Globus pallidus (tissue), 1 donor: ENCODE data around the gene ITGB7.

Experiments
- DNase-seq: peaks from one replicate; pipeline ENCODE4 v3.0.0-alpha.2; 2015; ENCODE audit warnings: low spot score

ITGB7 gene

GRCh38 chr12:53230108-53230845 lies 23.2 kb upstream of the ITGB7 start:
- DNase-seq = no peak

DNA sequence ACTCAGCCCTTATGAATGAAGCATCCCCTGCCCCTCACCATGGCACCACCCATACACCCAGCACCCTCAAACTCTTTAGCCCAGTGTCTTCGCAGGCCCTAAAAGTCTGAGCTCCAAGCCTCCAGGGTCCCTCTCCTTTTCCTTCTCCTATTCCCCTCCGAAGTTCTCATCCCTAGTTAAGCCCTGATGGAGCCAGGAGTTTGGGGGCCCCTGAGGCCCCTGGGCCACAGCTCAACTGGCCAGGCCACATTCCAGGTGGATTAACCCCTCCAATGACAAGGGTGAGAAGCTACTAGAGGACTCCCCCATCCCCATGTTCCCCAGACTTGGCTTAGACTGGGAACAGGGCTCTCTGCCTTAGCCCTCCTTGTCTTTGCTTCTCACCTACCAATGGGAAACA lies 22.4 kb upstream of the ITGB7 start:
- no peak for DNase-seq

DNA sequence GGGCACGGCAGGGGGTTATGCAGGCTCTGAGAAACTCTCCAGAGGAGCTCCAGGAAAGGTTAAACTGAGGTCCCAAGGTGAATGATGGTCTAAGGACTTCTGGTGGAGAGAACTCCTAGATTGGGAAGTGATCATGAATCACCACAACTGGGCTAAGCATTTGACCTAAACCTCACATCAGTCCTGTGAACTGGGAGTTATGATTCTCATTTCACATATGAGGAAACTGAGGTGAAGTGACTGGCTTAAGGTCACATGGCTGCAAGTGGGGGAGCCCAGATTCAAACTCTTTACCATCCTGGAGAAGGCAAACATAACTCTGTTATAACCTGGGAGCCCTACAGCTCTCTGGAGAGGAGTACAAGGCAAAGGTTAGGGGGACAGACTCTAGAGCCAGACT lies 20.8 kb upstream of the ITGB7 start:
- no peak for DNase-seq

DNA sequence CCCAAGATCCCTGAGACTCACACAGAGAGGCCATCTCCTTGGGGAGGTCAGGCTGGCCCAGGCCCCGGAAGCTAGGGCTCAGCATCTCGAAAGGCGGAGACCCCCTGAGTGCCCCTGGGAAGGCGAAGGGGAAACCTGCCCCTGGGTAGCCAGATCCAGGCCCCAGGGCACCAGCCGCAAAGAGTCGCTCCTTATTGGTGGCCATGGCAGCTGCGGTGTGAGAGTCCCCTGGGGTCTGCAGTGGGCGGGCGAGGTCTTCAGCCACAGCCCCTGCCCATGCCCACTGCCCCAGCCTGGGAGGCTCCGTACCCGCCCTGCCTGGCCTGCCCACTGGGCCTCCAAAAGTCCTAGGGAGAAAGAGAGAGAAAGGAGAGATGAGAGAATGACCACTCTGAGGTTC lies 20.3 kb upstream of the ITGB7 start:
- DNase-seq = no peak

- no peak for DNase-seq
These were observed 19.8 kb upstream of the ITGB7 start for GRCh38 chr12:53226815-53227214.

- no peak for DNase-seq
These were observed 18.8 kb upstream of the ITGB7 start for GRCh38 chr12:53225635-53226424.

GRCh38 chr12:53224897-53225634 lies 18.0 kb upstream of the ITGB7 start:
- no peak for DNase-seq

GRCh38 chr12:53224061-53224896 lies 17.2 kb upstream of the ITGB7 start:
- no peak for DNase-seq

DNA sequence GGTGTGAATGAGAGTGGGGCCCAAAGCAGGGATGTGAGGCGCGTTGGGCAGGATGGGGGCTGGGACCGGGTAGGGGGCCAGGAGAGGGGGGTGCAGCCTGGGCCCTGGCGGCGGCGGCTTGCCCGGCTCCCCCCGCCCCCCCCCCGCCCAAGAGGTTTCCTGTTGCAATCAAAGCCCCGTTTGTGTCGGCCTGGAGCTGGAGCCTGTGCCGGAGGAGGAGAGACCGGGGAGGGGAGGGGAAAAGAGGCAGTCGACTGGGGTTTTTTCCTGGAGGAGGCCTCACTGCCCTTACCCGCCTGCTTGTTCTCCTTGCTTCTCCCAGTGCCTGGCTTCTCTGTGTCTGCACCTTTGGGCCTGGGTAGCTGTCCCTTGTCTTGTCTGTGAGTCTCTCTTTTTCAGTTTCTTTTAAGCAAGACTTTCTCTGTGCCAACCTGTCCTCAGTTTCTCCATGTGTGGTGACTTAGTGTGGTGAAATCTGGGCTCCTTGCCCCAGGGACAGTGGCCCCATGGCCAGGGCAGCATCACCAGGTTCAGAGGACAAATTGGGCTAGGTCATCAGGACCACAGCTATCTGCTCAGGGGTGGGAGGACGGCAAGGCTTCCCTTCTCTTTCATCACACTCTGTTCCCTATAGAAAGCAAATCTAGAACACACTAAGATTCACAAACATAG lies 16.5 kb upstream of the ITGB7 start:
- DNase-seq = peak; percentile 85

DNA sequence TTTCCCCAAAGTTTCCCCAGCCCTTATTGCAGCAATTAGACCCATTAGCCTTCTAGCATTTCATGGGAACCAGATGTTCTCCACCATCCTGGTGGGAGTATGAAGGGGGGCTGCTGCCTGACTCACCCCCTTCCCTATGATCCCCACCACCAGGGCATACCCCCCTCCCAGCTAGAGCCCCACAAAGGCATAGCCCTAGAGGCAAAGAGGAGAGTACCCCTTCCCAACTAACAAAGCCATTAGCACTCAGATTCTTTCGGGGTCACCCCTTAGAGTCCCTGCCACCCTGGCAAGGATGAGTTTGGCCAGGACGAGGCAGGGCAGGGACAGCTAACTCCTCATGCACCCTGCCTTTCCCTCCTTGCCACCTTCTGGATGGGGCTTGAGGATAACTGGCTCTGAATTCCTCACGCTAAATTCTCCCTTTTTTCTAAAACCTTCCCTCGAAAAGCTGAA lies 15.8 kb upstream of the ITGB7 start:
- DNase-seq = no peak

DNA sequence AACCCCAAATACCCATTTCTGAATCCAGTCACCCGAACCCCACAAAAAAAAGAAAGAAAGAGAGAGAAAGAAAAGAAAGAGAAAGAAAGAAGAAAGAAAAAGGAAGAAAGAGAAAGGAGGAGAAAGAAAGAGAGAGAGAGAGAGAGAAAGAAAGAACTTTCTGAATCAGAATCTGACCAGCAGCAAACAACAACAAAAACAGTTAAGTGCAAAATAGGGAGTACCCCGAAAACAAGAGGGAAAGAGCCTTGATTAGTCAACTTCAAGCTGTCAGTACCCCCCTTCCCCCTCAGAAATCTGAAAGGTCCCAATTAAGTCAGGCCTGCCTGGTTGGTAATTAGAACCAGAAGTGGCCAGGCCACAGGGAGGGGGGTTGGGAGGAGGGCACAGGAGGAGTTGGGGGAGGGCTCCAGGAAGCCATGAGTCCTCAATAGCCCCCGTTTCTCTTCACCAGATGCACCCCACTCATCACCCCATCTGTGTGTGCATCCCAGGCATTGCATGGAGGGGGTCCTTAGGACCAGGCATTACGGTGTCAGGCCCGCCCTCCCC lies 15.2 kb upstream of the ITGB7 start:
- DNase-seq = no peak

GRCh38 chr12:53221203-53222080 lies 14.4 kb upstream of the ITGB7 start:
- DNase-seq = peak; percentile 77

DNA sequence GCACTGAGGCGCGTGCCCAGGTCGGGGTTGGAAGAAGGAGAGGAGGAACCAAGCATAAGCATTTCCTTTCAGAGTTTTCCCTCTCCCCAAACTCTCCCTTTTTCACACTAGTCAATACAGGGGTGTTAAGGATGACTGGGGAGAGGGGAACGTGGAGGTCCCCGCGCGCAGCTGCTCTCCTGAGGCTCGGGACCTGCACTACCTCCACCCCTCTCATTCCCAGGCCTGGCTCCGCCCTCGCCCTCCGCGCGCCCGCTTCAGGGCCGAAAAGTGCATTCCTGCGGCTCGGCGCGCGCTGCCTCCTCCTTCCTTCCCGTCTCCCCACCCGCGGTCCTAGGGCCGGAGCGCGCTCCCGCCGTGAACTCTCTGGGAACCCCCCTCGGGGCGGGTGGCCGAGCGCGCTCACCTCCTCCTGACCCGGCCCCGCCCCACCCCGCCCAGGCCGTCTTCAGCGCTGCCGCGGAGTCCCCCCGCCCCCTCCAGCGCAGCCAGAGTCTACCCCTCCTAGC lies 13.7 kb upstream of the ITGB7 start:
- DNase-seq = peak; percentile 78

DNA sequence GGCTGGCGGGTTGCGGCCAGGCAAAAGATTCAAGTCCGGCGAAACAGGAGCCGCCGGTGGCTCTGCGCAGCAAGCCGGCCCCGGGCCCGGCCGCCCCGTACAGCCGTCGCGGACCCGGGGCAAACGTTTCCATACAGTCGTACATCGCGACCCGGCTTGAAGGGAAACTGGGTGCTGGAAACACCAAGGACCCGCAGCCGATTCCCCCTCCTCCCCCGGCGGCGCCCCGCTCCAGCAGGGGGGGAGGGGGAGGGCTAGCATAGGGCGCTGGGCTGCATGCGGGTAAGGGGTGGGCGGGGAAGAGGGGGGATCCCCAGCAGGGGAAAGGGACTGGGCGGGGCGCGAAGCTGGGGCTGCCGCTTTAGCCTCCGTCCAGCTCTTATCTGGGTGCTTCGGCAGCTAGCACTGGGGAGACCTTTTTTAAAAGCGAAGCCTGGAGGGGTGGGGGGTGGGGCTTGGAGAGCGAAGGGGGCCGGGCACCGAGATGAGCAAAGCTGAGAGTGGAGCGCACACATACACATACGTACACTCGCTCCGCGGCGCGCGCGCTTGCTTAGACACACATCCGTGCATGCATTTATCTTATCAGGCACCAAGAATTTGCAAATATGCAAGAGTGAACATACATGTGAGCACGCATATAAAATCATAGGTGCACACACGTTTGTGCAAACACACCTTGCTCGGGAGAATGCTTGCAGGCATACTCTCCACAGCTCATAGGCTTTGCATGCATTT lies 13.1 kb upstream of the ITGB7 start:
- DNase-seq = no peak

DNA sequence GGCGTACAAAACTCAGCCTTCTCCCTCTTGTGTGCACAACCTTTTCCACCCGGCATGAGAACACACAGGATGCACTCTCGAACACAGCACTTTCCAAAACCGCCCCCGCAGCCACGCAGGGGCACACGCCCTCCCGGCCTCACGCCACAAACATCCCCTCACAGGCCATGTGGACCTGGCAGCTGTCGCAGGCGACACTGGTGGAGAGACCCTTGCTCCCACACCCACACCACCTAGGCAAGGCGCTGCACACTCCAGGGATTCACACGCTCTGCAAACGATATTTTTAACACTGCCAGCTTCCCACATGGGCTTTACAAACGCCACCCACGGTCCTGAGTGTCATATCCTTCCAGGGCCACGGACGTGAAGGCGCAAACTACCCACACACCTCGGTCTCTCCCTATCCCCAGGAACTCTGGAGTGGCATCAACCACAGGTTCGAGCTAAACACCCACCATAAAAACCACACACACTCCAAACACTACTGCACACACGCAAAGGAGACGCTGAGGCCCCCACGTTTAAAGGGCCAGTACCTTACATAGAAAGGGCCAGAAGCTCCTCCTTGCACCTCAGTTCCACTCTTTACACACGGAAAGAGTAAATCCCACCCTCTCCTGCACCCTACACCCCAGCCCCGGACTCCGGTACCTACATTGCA lies 12.4 kb upstream of the ITGB7 start:
- no peak for DNase-seq

- no peak for DNase-seq
These were observed 11.7 kb upstream of the ITGB7 start for GRCh38 chr12:53218551-53219291.

DNA sequence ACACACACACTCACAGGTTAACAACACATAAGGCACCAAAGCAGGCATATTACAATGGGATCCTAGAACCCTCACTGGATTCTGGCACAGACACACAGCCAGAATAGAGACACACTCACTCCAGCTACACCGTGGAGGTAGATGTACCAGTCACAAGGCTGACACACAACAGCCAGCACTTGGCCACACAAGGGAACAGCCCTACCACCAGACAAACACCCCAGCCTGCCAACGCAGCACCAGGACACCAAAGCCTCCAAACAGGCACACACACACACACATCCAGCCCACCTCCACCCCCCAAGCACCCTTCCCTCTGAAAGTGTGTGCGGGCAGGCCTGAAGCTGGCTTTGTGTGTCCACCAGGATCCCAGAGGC lies 10.9 kb upstream of the ITGB7 start:
- no peak for DNase-seq
